Sigmoid colon (tissue), 4 donors: ENCODE data around the gene NCLN.

Source experiments
- POLR2A ChIP-seq, 2 donors: fragments of 450-650 bp; IDR thresholded peaks; one replicate each; pipeline ENCODE4 v1.6.1; 2016; ENCODE audit warnings: antibody characterized with exemption in 2 of 2, mild to moderate bottlenecking in 2 of 2, moderate library complexity in 2 of 2
- POLR2AphosphoS5 ChIP-seq, 4 donors: sonication (generic); formaldehyde crosslinking; IDR thresholded peaks; one replicate each; pipeline ENCODE4 v1.6.1; 2017; ENCODE audit warnings: antibody characterized with exemption in 4 of 4

DNA sequence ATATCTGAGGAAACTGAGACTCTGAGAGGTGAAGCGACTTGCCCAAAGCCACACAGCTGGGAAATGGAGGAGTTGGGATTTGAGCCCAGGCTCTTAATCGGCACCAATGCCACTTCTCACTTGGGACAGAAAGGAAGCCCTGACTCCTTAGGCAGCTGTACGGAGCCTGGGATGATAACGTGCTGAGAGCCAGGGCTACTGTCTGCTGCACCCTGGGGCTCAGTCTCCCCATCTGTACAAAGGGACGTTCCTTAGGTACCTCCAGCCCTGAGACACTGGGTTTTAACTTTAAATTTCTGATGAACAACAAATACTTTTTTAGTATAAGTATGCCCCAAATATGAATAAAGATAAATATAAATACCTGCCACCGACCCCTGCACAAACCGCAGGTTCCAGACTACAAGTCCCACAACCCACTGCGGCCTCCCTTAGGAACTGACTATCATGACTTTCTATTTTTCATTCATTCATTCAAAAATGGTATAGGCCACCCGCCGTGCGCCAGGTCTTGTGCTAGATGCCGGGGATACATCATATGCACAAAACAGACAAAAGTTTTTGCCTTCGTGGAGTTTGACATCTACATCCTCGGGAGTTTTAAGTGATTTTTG, 776 bp upstream of the NCLN start:
- TF ChIP-seq POLR2AphosphoS5 (IDR thresholded peaks at IDR 0.05): no peak
- no peak for TF ChIP-seq POLR2A (IDR thresholded peaks at IDR 0.05)
